Tibial nerve (tissue), 4 donors: ENCODE results near the gene NCSTN. TPM values are rescaled to one million over a fixed set of nuclear protein-coding genes. Genes with fewer than 3 reads are reported as not detected.

Experiments
- DNase-seq, 2 donors: peaks; one replicate each; pipeline ENCODE4 v3.0.0-alpha.2; 2019; ENCODE audit warnings: low spot score in 2 of 2
- H3K27ac ChIP-seq, 4 donors: fragments of 200-600 bp; sonication (generic) in 3 of 4; one replicate each; pipeline ENCODE4 v1.5.1; 2017 to 2019; ENCODE audit warnings: mild to moderate bottlenecking in 1 of 4
- H3K27me3 ChIP-seq, 2 donors: fragments of 200-600 bp; sonication (generic) in 1 of 2; one replicate each; pipeline versions ENCODE4 v1.5.1 to v1.6.0; 2017 to 2019
- H3K36me3 ChIP-seq, 3 donors: fragments of 200-600 bp; sonication (generic); one replicate each; pipeline ENCODE4 v1.5.1; 2018 to 2019
- H3K4me1 ChIP-seq, 4 donors: fragments of 200-600 bp; sonication (generic) in 3 of 4; one replicate each; pipeline ENCODE4 v1.5.1; 2017 to 2019
- H3K4me3 ChIP-seq, 4 donors: fragments of 200-600 bp; sonication (generic) in 3 of 4; one replicate each; pipeline ENCODE4 v1.5.1; 2017 to 2019; ENCODE audit warnings: mild to moderate bottlenecking in 1 of 4, moderate library complexity in 1 of 4
- H3K9me3 ChIP-seq, 4 donors: fragments of 200-600 bp; sonication (generic) in 3 of 4; one replicate each; pipeline ENCODE4 v1.5.1; 2017 to 2019
- EP300 ChIP-seq, 2 donors: sonication (generic); formaldehyde crosslinking; IDR thresholded peaks; one replicate each; pipeline ENCODE4 v1.6.1; 2017; ENCODE audit warnings: antibody characterized with exemption in 2 of 2, mild to moderate bottlenecking in 1 of 2
- POLR2A ChIP-seq, 2 donors: fragments of 450-650 bp; IDR thresholded peaks; one replicate each; pipeline ENCODE4 v1.6.1; 2017; ENCODE audit warnings: antibody characterized with exemption in 2 of 2, mild to moderate bottlenecking in 2 of 2, moderate library complexity in 2 of 2
- WGBS, 2 donors: methylation state at CpG; one replicate each; pipeline ENCODE4 v1.1.5; 2018; 5-methylcytosine and 5-hydroxymethylcytosine counted together
- total RNA-seq, 4 donors: library from RNA; depleted of rRNA; stranded (reverse); fragments of >200 nt; gene quantifications; one replicate each; pipeline ENCODE4 v1.1.0, GENCODE V29; 2016
- TF ChIP-seq, protein P1 (sequence below), 5 experiments: fragments of 200-600 bp in 3 of 5; fragments of 450-650 bp in 2 of 5; sonication (generic) in 3 of 5; IDR thresholded peaks; one replicate each; pipeline ENCODE4 v1.5.1; 2016 to 2019; ENCODE audit warnings: antibody characterized with exemption in 5 of 5, mild to moderate bottlenecking in 3 of 5, moderate library complexity in 2 of 5

Gene NCSTN
- total RNA-seq, 4 donors from 2014 or later: 60.6 to 85.5 (median 73.0) TPM

DNA sequence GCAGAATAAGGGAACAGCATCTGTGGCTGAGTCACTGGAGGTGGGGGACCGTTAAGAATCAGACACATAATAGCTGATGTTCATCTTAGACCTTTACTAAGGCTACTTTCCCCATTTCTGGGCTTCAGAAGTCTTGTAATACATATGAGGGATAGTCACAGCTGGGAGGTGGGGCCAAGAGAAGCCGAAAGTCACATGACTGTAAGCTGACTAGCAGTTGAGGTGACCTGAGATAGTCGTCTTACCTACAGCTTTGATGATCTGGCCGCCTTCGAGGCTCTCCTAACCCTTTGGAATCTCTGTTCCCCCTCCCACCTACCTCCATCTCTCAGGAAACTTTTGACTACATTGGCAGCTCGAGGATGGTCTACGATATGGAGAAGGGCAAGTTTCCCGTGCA is 9.4 kb downstream of the NCSTN start:
- DNase-seq: no peak
- no peaks in the 10 kb centered on the region for H3K9me3 ChIP-seq
- no peaks in the 10 kb centered on the region for H3K4me1 ChIP-seq
- 87 to 94% methylated on average over 8 of the region's 8 CpGs for WGBS, 2 donors
- peaks cover 5 to 100% (median 31%) of the 10 kb centered on the region in 3 donors for H3K36me3 ChIP-seq
- H3K27ac ChIP-seq: no peak overlapping the region
- TF ChIP-seq, protein P1, sequence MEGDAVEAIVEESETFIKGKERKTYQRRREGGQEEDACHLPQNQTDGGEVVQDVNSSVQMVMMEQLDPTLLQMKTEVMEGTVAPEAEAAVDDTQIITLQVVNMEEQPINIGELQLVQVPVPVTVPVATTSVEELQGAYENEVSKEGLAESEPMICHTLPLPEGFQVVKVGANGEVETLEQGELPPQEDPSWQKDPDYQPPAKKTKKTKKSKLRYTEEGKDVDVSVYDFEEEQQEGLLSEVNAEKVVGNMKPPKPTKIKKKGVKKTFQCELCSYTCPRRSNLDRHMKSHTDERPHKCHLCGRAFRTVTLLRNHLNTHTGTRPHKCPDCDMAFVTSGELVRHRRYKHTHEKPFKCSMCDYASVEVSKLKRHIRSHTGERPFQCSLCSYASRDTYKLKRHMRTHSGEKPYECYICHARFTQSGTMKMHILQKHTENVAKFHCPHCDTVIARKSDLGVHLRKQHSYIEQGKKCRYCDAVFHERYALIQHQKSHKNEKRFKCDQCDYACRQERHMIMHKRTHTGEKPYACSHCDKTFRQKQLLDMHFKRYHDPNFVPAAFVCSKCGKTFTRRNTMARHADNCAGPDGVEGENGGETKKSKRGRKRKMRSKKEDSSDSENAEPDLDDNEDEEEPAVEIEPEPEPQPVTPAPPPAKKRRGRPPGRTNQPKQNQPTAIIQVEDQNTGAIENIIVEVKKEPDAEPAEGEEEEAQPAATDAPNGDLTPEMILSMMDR (IDR thresholded peaks at IDR 0.05): no peak
- TF ChIP-seq POLR2A (IDR thresholded peaks at IDR 0.05) (no peak), EP300 (IDR thresholded peaks at IDR 0.05) (no peak)
- no peaks in the 10 kb centered on the region for H3K27me3 ChIP-seq
- H3K4me3 ChIP-seq: no peak overlapping the region

DNA sequence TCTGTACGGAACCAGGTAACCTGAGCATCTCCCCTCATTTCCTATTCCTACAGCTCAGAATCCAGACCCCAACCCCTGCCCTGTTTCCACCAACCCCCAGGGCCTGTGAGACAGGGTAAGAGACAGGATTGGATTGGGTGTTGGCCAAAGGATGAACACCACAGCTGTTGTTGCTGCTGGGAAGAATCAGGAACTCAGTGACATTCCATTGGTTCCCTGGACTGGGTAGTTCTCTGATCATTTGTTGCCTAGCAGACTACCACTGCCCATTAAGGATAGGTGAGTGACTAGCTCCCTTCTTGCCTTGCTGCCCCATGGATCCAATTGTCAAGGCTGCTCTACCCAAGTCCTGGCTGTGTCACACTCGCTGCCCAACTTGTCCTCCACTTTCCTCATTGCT is 10.0 kb downstream of the NCSTN start:
- TF ChIP-seq, protein P1 (IDR thresholded peaks at IDR 0.05): no peak
- no peak for TF ChIP-seq EP300 (IDR thresholded peaks at IDR 0.05)
- TF ChIP-seq POLR2A (IDR thresholded peaks at IDR 0.05): no peak
- Histone ChIP-seq H3K4me1 (no peaks in the 10 kb centered on the region), H3K27ac (no peak overlapping the region), H3K4me3 (no peak overlapping the region), H3K27me3 (no peaks in the 10 kb centered on the region), H3K36me3 (peaks cover 5 to 100% (median 35%) of the 10 kb centered on the region in 3 donors), H3K9me3 (no peaks in the 10 kb centered on the region)
- WGBS, 2 donors: 90 to 92% methylated on average over 2 of the region's 2 CpGs
- no peak for DNase-seq

DNA sequence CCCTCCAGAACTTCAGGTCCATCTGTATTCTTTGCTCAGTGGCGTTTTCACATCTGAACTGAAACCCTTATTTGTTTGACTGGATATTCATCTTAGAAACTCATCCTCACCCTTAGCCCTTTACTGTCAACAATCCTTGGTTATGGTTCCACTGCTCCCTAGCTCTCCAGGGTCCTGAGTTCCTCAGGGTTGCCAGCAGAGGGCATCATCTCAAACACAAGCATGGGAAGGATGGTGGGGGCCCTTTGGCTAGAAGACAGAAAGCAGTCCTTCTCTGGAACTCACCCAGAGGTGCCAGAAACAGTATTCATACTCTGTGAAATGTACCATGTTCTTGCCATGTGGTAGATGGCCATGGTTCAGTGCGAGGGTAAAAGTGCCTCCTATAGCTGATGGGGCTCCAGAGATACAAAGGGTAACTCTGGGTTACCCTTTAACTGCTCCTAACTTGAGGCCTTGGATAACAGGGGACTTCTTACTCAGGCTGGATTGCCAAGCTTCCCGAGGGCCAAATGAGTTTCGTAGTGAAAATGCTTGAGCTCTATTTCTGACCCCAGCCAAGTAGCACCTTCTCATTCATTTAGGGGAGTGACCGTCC is 11.3 kb downstream of the NCSTN start:
- H3K27me3 ChIP-seq: no peaks in the 10 kb centered on the region
- no peaks in the 10 kb centered on the region for H3K9me3 ChIP-seq
- no peak for DNase-seq
- TF ChIP-seq, protein P1 (IDR thresholded peaks at IDR 0.05): peak in 4 of 5 experiments; percentile 16 to 25 (median 22)
- TF ChIP-seq EP300 (IDR thresholded peaks at IDR 0.05): no peak
- H3K4me1 ChIP-seq: no peaks in the 10 kb centered on the region
- H3K4me3 ChIP-seq: no peak overlapping the region
- peaks cover 5 to 98% (median 36%) of the 10 kb centered on the region in 3 donors for H3K36me3 ChIP-seq
- 57 to 69% methylated on average over 4 of the region's 5 CpGs for WGBS, 2 donors
- no peak overlapping the region for H3K27ac ChIP-seq

DNA sequence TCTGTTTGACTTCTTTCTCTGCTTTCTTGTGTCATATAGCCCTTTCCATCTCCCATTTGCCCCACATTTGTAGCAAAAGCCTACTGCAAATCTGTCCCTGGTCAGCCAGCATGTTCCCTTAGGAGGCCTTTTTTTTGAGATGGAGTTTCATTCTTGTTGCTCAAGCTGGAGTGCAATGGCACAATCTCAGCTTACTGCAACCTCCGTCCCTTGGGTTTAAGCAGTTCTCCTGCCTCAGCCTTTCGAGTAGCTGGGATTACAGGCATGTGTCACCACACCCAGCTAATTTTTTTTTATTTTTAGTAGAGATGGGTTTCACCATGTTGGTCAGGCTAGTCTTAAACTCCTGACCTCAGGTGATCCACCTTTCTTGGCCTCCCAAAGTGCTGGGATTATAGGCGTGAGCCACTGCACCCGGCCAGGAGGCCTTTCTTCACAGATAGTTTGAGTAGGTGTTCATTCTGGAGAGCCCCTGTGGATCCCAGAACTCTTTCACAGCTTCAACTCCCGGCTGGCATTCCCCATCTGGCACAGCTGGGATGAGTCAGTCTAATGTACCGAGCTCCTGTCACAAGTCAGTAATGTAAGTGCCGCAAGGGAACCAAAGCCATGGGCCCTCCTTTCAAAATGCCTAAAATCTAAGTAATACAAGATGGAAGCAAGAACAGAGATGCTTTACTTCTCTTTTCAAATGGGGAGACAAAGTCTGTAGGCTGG is 14.3 kb downstream of the NCSTN start:
- Histone ChIP-seq H3K27ac (no peak overlapping the region), H3K9me3 (no peaks in the 10 kb centered on the region), H3K36me3 (peaks cover 5 to 86% (median 29%) of the 10 kb centered on the region in 3 donors), H3K27me3 (no peaks in the 10 kb centered on the region), H3K4me1 (no peaks in the 10 kb centered on the region), H3K4me3 (no peak overlapping the region)
- WGBS, 2 donors: 76 to 87% methylated on average over 7 of the region's 7 CpGs
- no peak for DNase-seq
- TF ChIP-seq POLR2A (IDR thresholded peaks at IDR 0.05): no peak
- TF ChIP-seq EP300 (IDR thresholded peaks at IDR 0.05): no peak
- TF ChIP-seq, protein P1 (IDR thresholded peaks at IDR 0.05): no peak

DNA sequence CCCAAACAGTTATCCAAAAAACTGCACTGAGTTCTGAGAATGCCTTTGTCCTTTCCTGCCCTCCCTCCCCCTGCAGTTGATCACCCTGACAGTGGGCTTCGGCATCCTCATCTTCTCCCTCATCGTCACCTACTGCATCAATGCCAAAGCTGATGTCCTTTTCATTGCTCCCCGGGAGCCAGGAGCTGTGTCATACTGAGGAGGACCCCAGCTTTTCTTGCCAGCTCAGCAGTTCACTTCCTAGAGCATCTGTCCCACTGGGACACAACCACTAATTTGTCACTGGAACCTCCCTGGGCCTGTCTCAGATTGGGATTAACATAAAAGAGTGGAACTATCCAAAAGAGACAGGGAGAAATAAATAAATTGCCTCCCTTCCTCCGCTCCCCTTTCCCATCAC is 14.9 kb downstream of the NCSTN start:
- H3K27me3 ChIP-seq: no peaks in the 10 kb centered on the region
- WGBS, 2 donors: 84 to 86% methylated on average over 4 of the region's 4 CpGs
- no peak overlapping the region for H3K27ac ChIP-seq
- no peaks in the 10 kb centered on the region for H3K9me3 ChIP-seq
- H3K4me1 ChIP-seq: no peaks in the 10 kb centered on the region
- TF ChIP-seq EP300 (IDR thresholded peaks at IDR 0.05) (no peak), POLR2A (IDR thresholded peaks at IDR 0.05) (no peak)
- TF ChIP-seq, protein P1 (IDR thresholded peaks at IDR 0.05): no peak
- H3K36me3 ChIP-seq: peaks cover 5 to 79% (median 29%) of the 10 kb centered on the region in 3 donors
- DNase-seq: no peak
- H3K4me3 ChIP-seq: no peak overlapping the region
